Neural progenitor cell (in vitro differentiated cells): ENCODE results near the gene S1PR5. TPM values are rescaled to one million over a fixed set of nuclear protein-coding genes. Genes with fewer than 3 reads are reported as not detected.

Experiments
- DNase-seq: peaks from one replicate; pipeline ENCODE4 v3.0.0-alpha.2; 2016; ENCODE audit warnings: low spot score
- H2AFZ ChIP-seq: fragments of 200-600 bp; sonication (generic); replicated peaks from 2 replicates; pipeline ENCODE4 v1.6.1; 2016; ENCODE audit warnings: antibody characterized with exemption
- H3F3A ChIP-seq: fragments of 200-600 bp; sonication (generic); 2 replicates; pipeline ENCODE4 v1.6.1; 2016; ENCODE audit warnings: antibody characterized with exemption, low read depth
- H3K27ac ChIP-seq: fragments of 200-600 bp; sonication (generic); 2 replicates; pipeline ENCODE4 v1.5.1; 2016; ENCODE audit warnings: mild to moderate bottlenecking
- H3K27me3 ChIP-seq: fragments of 200-600 bp; sonication (generic); 2 replicates; pipeline ENCODE4 v1.6.1; 2016; ENCODE audit warnings: mild to moderate bottlenecking, moderate library complexity
- H3K36me3 ChIP-seq: fragments of 200-600 bp; sonication (generic); 2 replicates; pipeline ENCODE4 v1.5.1; 2016
- H3K4me1 ChIP-seq: fragments of 200-600 bp; sonication (generic); 2 replicates; pipeline ENCODE4 v1.6.1; 2016; ENCODE audit warnings: mixed run types
- H3K4me2 ChIP-seq: fragments of 200-600 bp; sonication (generic); 2 replicates; pipeline ENCODE4 v1.6.1; 2016
- H3K4me3 ChIP-seq: fragments of 200-600 bp; sonication (generic); 2 replicates; pipeline ENCODE4 v1.5.1; 2016
- H3K79me2 ChIP-seq: fragments of 200-600 bp; sonication (generic); 2 replicates; pipeline ENCODE4 v1.6.1; 2016; ENCODE audit warnings: low read depth
- H3K9ac ChIP-seq: fragments of 200-600 bp; sonication (generic); 2 replicates; pipeline ENCODE4 v1.6.1; 2016
- H3K9me3 ChIP-seq: fragments of 200-600 bp; sonication (generic); 2 replicates; pipeline ENCODE4 v1.5.1; 2016; ENCODE audit warnings: low read depth
- H4K20me1 ChIP-seq: fragments of 200-600 bp; sonication (generic); 2 replicates; pipeline ENCODE4 v1.6.1; 2016; ENCODE audit warnings: low read depth
- H3K27ac Mint-ChIP-seq: 3 replicates; pipeline ENCODE4 v1.8.0; 2021; ENCODE audit warnings: mixed read lengths
- H3K27me3 Mint-ChIP-seq: 2 replicates; pipeline ENCODE4 v1.8.0; 2022; ENCODE audit warnings: low read depth, mild to moderate bottlenecking, inconsistent platforms, moderate library complexity, mixed read lengths; ENCODE audit not compliant: insufficient read depth
- H3K36me3 Mint-ChIP-seq: 3 replicates; pipeline ENCODE4 v1.8.0; 2021; ENCODE audit warnings: mixed read lengths
- H3K4me1 Mint-ChIP-seq: 3 replicates; pipeline ENCODE4 v1.8.0; 2021; ENCODE audit warnings: mixed read lengths
- H3K4me3 Mint-ChIP-seq: 3 replicates; pipeline ENCODE4 v1.8.0; 2021; ENCODE audit warnings: mild to moderate bottlenecking, moderate library complexity, mixed read lengths
- H3K9me3 Mint-ChIP-seq: 3 replicates; pipeline ENCODE4 v1.8.0; 2020; ENCODE audit warnings: mixed read lengths
- EZH2 ChIP-seq: fragments of 200-600 bp; sonication (generic); IDR thresholded peaks from 2 replicates; pipeline ENCODE4 v1.6.1; 2017; ENCODE audit warnings: antibody characterized with exemption, mild to moderate bottlenecking, moderate library complexity
- EZH2phosphoT487 ChIP-seq: fragments of 200-600 bp; sonication (generic); IDR thresholded peaks from 2 replicates; pipeline ENCODE4 v1.6.1; 2017; ENCODE audit warnings: antibody characterized with exemption
- microRNA counts: library from miRNA; unstranded; fragments of <30 nt; microRNA quantifications from one replicate; lab custom pipeline; 2016
- microRNA-seq: library from miRNA; unstranded; fragments of <30 nt; microRNA quantifications from one replicate; pipeline ENCODE4, GENCODE V29; 2016
- small RNA-seq: library from RNA; depleted of rRNA; stranded (forward); fragments of <200 nt; gene quantifications from one replicate; pipeline ENCODE3, GENCODE V24; 2015
- total RNA-seq: library from RNA; depleted of rRNA; stranded (reverse); fragments of >200 nt; gene quantifications from 2 replicates; pipeline ENCODE4 v1.2.3, GENCODE V29; 2015; ENCODE audit warnings: low replicate concordance
- TF ChIP-seq, protein P1 (sequence below): fragments of 200-600 bp; sonication (generic); IDR thresholded peaks from 2 replicates; pipeline ENCODE4 v1.5.1; 2017; ENCODE audit warnings: antibody characterized with exemption, mild to moderate bottlenecking

Gene S1PR5
- total RNA-seq, 1 donor from 2014 or later: 0.15 TPM

DNA sequence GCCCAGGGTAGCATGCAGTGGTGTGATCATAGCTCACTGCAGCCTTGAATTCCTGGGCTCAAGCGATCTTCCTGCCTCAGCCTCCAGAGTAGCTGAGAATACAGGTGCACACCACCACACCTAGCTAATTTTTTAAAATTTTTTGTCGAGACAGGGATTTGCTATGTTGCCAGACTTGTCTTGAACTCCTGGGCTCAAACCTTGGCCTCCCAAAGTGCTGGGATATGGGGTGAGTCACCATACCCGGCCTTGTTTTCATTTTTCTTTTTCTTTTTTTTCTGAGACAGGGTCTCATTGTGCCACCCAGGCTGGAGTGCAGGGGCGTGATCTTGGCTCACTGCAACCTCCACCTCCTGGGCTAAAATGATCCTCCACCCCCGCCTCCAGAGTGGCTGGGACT lies 52.8 kb downstream of the S1PR5 start:
- H3K27ac ChIP-seq: no peak overlapping the region
- H3K4me3 Mint-ChIP-seq: no peak overlapping the region

More for the DNA sequence above, 52.8 kb downstream of the S1PR5 start:
- Histone ChIP-seq H3K79me2 (no peaks in the 10 kb centered on the region), H3K4me3 (no peak overlapping the region), H3K4me1 (peaks cover 23% of the 10 kb centered on the region), H3K4me2 (no peak overlapping the region), H4K20me1 (no peaks in the 10 kb centered on the region), H3K9me3 (no peaks in the 10 kb centered on the region), H3F3A (peaks cover 6% of the 10 kb centered on the region), H3K9ac (no peak overlapping the region), H3K36me3 (no peaks in the 10 kb centered on the region), H3K27me3 (peaks cover 11% of the 10 kb centered on the region), H2AFZ (no peak overlapping the region)
- DNase-seq: no peak
- peaks cover 2% of the 10 kb centered on the region for H3K27me3 Mint-ChIP-seq
- H3K9me3 Mint-ChIP-seq: no peaks in the 10 kb centered on the region
- no peaks in the 10 kb centered on the region for H3K36me3 Mint-ChIP-seq
- H3K4me1 Mint-ChIP-seq: peaks cover 20% of the 10 kb centered on the region
- TF ChIP-seq EZH2 (no peak), EZH2phosphoT487 (no peak)
- TF ChIP-seq, protein P1, sequence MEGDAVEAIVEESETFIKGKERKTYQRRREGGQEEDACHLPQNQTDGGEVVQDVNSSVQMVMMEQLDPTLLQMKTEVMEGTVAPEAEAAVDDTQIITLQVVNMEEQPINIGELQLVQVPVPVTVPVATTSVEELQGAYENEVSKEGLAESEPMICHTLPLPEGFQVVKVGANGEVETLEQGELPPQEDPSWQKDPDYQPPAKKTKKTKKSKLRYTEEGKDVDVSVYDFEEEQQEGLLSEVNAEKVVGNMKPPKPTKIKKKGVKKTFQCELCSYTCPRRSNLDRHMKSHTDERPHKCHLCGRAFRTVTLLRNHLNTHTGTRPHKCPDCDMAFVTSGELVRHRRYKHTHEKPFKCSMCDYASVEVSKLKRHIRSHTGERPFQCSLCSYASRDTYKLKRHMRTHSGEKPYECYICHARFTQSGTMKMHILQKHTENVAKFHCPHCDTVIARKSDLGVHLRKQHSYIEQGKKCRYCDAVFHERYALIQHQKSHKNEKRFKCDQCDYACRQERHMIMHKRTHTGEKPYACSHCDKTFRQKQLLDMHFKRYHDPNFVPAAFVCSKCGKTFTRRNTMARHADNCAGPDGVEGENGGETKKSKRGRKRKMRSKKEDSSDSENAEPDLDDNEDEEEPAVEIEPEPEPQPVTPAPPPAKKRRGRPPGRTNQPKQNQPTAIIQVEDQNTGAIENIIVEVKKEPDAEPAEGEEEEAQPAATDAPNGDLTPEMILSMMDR: no peak
- H3K27ac Mint-ChIP-seq: no peak overlapping the region

MicroRNA genes within 50 kb of the gene (microRNA counts, 767-probe panel; counts per million panel counts)
- microRNA hsa-miR-1238 (lab: Ali Mortazavi, UCI): 460 counts per million, percentile 90 among the panel's probes with 10 or more counts

Small RNAs within 50 kb of the gene (microRNA-seq; reads per million reads assigned to microRNA genes)
- not detected for gene MIR1238

Small RNAs within 50 kb of the gene (small RNA-seq; reads per million reads assigned to genes)
- not detected for gene MIR1238
- not detected for gene RNU7-140P

Other genes starting within 250 kb of the S1PR5 start
- 0.40 and 0.80 TPM in 2 replicates for gene ICAM1, start 246.3 kb downstream of the S1PR5 start, total RNA-seq
- 0.15 TPM in 1 of 2 replicates, not detected in the other for gene ICAM4, start 230.5 kb downstream of the S1PR5 start, total RNA-seq
- 0.46 TPM in 1 of 2 replicates, not detected in the other for gene ICAM5, start 227.5 kb downstream of the S1PR5 start, total RNA-seq
- 2.4 and 4.6 TPM in 2 replicates for gene ZGLP1, start 207.6 kb downstream of the S1PR5 start, total RNA-seq
- 7.4 and 11.4 TPM in 2 replicates for gene FDX2, start 201.4 kb downstream of the S1PR5 start, total RNA-seq
- 5.4 and 24.3 TPM in 2 replicates for gene RAVER1, start 183.9 kb downstream of the S1PR5 start, total RNA-seq
- gene ICAM3, start 177.8 kb downstream of the S1PR5 start, total RNA-seq: 1.3 and 3.5 TPM in 2 replicates
- gene TYK2, start 136.9 kb downstream of the S1PR5 start, total RNA-seq: 20.7 and 44.9 TPM in 2 replicates
- gene CDC37, start 113.9 kb downstream of the S1PR5 start, total RNA-seq: 142 and 211 TPM in 2 replicates
- 0.37 and 1.5 TPM in 2 replicates for gene PDE4A, start 96.9 kb downstream of the S1PR5 start, total RNA-seq
- gene KEAP1, start 14.1 kb downstream of the S1PR5 start, total RNA-seq: 25.2 and 41.7 TPM in 2 replicates
- 5.1 and 29.6 TPM in 2 replicates for gene ATG4D, start 26.5 kb upstream of the S1PR5 start, total RNA-seq
- gene KRI1, start 48.6 kb upstream of the S1PR5 start, total RNA-seq: 16.4 and 27.4 TPM in 2 replicates
- 3.4 and 4.4 TPM in 2 replicates for gene CDKN2D, start 51.5 kb upstream of the S1PR5 start, total RNA-seq
- 3.6 and 3.9 TPM in 2 replicates for gene AP1M2, start 69.9 kb upstream of the S1PR5 start, total RNA-seq
- gene SLC44A2, start 108.1 kb upstream of the S1PR5 start, total RNA-seq: 45.6 and 81.8 TPM in 2 replicates
- 477 and 633 TPM in 2 replicates for gene ILF3, start 136.9 kb upstream of the S1PR5 start, total RNA-seq
- gene QTRT1, start 184.0 kb upstream of the S1PR5 start, total RNA-seq: 20.4 and 46.9 TPM in 2 replicates
- 49.9 and 101 TPM in 2 replicates for gene DNM2, start 200.6 kb upstream of the S1PR5 start, total RNA-seq